Upper lobe of left lung (tissue), 6 donors: ENCODE results near the gene NSL1. TPM values are rescaled to one million over a fixed set of nuclear protein-coding genes. Genes with fewer than 3 reads are reported as not detected.
"Not testable (repeated sequence)": the region's sequence is repeated elsewhere in the genome, so short reads cannot be mapped to it uniquely, and the experiment has no call there.

Experiments
- ATAC-seq, 2 donors: fragments of 200-7000 bp; cut with Tn5 transposase; one replicate each; pipeline ENCODE4 v1.9.1; 2022; ENCODE audit warnings: mild to moderate bottlenecking in 2 of 2, moderate library complexity in 2 of 2; ENCODE audit not compliant: low FRiP score in 2 of 2
- DNase-seq, 2 donors: peaks; one replicate each; pipeline ENCODE4 v3.0.0-alpha.2; 2019 to 2020
- H3K27ac ChIP-seq, 4 donors: fragments of 200-600 bp; sonication (generic); one replicate each; pipeline ENCODE4 v1.5.1; 2016 to 2019
- H3K27me3 ChIP-seq, 4 donors: fragments of 200-600 bp; sonication (generic); one replicate each; pipeline ENCODE4 v1.5.1; 2017 to 2019
- H3K36me3 ChIP-seq, 4 donors: fragments of 200-600 bp; sonication (generic); one replicate each; pipeline ENCODE4 v1.5.1; 2016 to 2019
- H3K4me1 ChIP-seq, 4 donors: fragments of 200-600 bp; sonication (generic); one replicate each; pipeline ENCODE4 v1.5.1; 2018 to 2019
- H3K4me3 ChIP-seq, 4 donors: fragments of 200-600 bp; sonication (generic); one replicate each; pipeline ENCODE4 v1.5.1; 2017 to 2019; ENCODE audit warnings: mild to moderate bottlenecking in 2 of 4, moderate library complexity in 1 of 4
- H3K9me3 ChIP-seq, 4 donors: fragments of 200-600 bp; sonication (generic); one replicate each; pipeline ENCODE4 v1.5.1; 2018 to 2019
- CTCF ChIP-seq, 6 experiments: fragments of 450-650 bp in 4 of 6; fragments of 200-600 bp in 2 of 6; sonication (generic) in 2 of 6; IDR thresholded peaks; one replicate each; pipeline ENCODE4 v1.5.1; 2016 to 2019; ENCODE audit warnings: antibody characterized with exemption in 6 of 6
- EP300 ChIP-seq, 4 donors: sonication (generic); formaldehyde crosslinking; IDR thresholded peaks; one replicate each; pipeline ENCODE4 v1.5.1; 2017; ENCODE audit warnings: antibody characterized with exemption in 4 of 4, control low read depth in 2 of 4
- POLR2A ChIP-seq, 4 donors: fragments of 450-650 bp; IDR thresholded peaks; one replicate each; pipeline ENCODE4 v1.5.1; 2016 to 2017; ENCODE audit warnings: antibody characterized with exemption in 4 of 4, mild to moderate bottlenecking in 2 of 4
- POLR2AphosphoS5 ChIP-seq, 2 donors: sonication (generic); formaldehyde crosslinking; IDR thresholded peaks; one replicate each; pipeline ENCODE4 v1.5.1; 2017; ENCODE audit warnings: antibody characterized with exemption in 2 of 2
- WGBS, 2 donors: methylation state at CpG; one replicate each; pipeline ENCODE4 v1.1.5; 2017 to 2018; 5-methylcytosine and 5-hydroxymethylcytosine counted together
- total RNA-seq, 6 donors: library from RNA; depleted of rRNA in 4 of 6; stranded (reverse); fragments of >200 nt in 4 of 6; gene quantifications; one replicate each; pipeline versions ENCODE4 v1.1.0 to v1.2.1, GENCODE V29; 2016 to 2021
- donor health status: DM: no; HTN: no; CAD: no; lungs with moderate emphysema.
- donor health status: DM: no; HTN: yes; CAD: no; lungs with severe emphysema.

The NSL1 gene
- total RNA-seq, 6 donors from 2014 or later, result 26.5 to 44.5 (median 34.1) TPM

GRCh38 chr1:212775241-212775640, 16.3 kb downstream of the NSL1 start:
- ATAC-seq (no peak), DNase-seq (no peak)
- H3K9me3 ChIP-seq, result peaks cover 0 to 2% (median under 1%) of the 10 kb centered on the region in 4 donors
- H3K27me3 ChIP-seq, result no peaks in the 10 kb centered on the region
- H3K36me3 ChIP-seq, result peaks cover 0 to 10% (median 0%) of the 10 kb centered on the region in 4 donors
- H3K4me1 ChIP-seq, result no peaks in the 10 kb centered on the region
- H3K27ac ChIP-seq, result no peak overlapping the region
- H3K4me3 ChIP-seq, result no peak overlapping the region
- TF ChIP-seq EP300 (IDR thresholded peaks at IDR 0.05) (no peak), POLR2A (IDR thresholded peaks at IDR 0.05) (no peak), CTCF (IDR thresholded peaks at IDR 0.05) (no peak), POLR2AphosphoS5 (IDR thresholded peaks at IDR 0.05) (no peak)

- 66 to 80% methylated on average over 2 of the region's 2 CpGs for WGBS, 2 donors
- no peak overlapping the region for H3K27ac ChIP-seq
- ATAC-seq, result peak in 1 of 2 donors; percentile 54
These were observed 17.0 kb downstream of the NSL1 start for GRCh38 chr1:212774584-212774983.

GRCh38 chr1:212773011-212773410, 18.6 kb downstream of the NSL1 start:
- Histone ChIP-seq H3K27ac (no peak overlapping the region), H3K4me3 (no peak overlapping the region), H3K27me3 (no peaks in the 10 kb centered on the region), H3K4me1 (no peaks in the 10 kb centered on the region), H3K36me3 (peaks cover 0 to 13% (median 1%) of the 10 kb centered on the region in 4 donors), H3K9me3 (peaks cover 15 to 20% (median 15%) of the 10 kb centered on the region in 4 donors)
- no peak for ATAC-seq
- TF ChIP-seq CTCF (IDR thresholded peaks at IDR 0.05) (no peak), POLR2A (IDR thresholded peaks at IDR 0.05) (no peak)
- no peak for DNase-seq
- 97% methylated on average over 2 of the region's 2 CpGs for WGBS, 2 donors

More at GRCh38 chr1:212774584-212774983, 17.0 kb downstream of the NSL1 start:
- no peak overlapping the region for H3K4me3 ChIP-seq
- H3K27me3 ChIP-seq, result no peaks in the 10 kb centered on the region
- TF ChIP-seq CTCF (IDR thresholded peaks at IDR 0.05) (no peak), POLR2AphosphoS5 (IDR thresholded peaks at IDR 0.05) (no peak), POLR2A (IDR thresholded peaks at IDR 0.05) (no peak), EP300 (IDR thresholded peaks at IDR 0.05) (no peak)
- peaks cover 5 to 8% (median 6%) of the 10 kb centered on the region in 4 donors for H3K9me3 ChIP-seq
- no peak for DNase-seq
- H3K36me3 ChIP-seq, result peaks cover 0 to 10% (median 0%) of the 10 kb centered on the region in 4 donors
- no peaks in the 10 kb centered on the region for H3K4me1 ChIP-seq

- Histone ChIP-seq H3K9me3 (peaks cover 15 to 20% (median 15%) of the 10 kb centered on the region in 4 donors), H3K4me1 (no peaks in the 10 kb centered on the region), H3K36me3 (peaks cover 0 to 8% (median 1%) of the 10 kb centered on the region in 4 donors), H3K27ac (no peak overlapping the region), H3K4me3 (no peak overlapping the region), H3K27me3 (no peaks in the 10 kb centered on the region)
- DNase-seq (no peak), ATAC-seq (no peak)
- no peak for TF ChIP-seq CTCF (IDR thresholded peaks at IDR 0.05)
- TF ChIP-seq POLR2A (IDR thresholded peaks at IDR 0.05), result no peak
- no peak for TF ChIP-seq EP300 (IDR thresholded peaks at IDR 0.05)
- TF ChIP-seq POLR2AphosphoS5 (IDR thresholded peaks at IDR 0.05), result no peak
These were observed 20.2 kb downstream of the NSL1 start for GRCh38 chr1:212771341-212771740.

GRCh38 chr1:212769459-212770167, 22.0 kb downstream of the NSL1 start:
- 58 to 68% methylated on average over 1 of the region's 1 CpG for WGBS, 2 donors
- TF ChIP-seq POLR2A (IDR thresholded peaks at IDR 0.05), result no peak
- no peak for TF ChIP-seq EP300 (IDR thresholded peaks at IDR 0.05)
- TF ChIP-seq CTCF (IDR thresholded peaks at IDR 0.05), result no peak
- no peak for TF ChIP-seq POLR2AphosphoS5 (IDR thresholded peaks at IDR 0.05)
- Histone ChIP-seq H3K27me3 (no peaks in the 10 kb centered on the region), H3K4me1 (no peaks in the 10 kb centered on the region), H3K27ac (no peak overlapping the region), H3K36me3 (peaks cover 0 to 12% (median 1%) of the 10 kb centered on the region in 4 donors), H3K4me3 (no peak overlapping the region), H3K9me3 (peaks cover 15 to 20% (median 15%) of the 10 kb centered on the region in 4 donors)
- no peak for ATAC-seq
- no peak for DNase-seq

GRCh38 chr1:212766825-212767224, 24.8 kb downstream of the NSL1 start:
- not testable (repeated sequence) for H3K27me3 ChIP-seq, H3K4me1 ChIP-seq, H3K4me3 ChIP-seq, H3K27ac ChIP-seq, DNase-seq, ATAC-seq
- peaks cover 0 to 15% (median 1%) of the 10 kb centered on the region in 4 donors for H3K36me3 ChIP-seq
- 50 to 97% methylated on average over 2 of the region's 2 CpGs for WGBS, 2 donors
- peaks cover 15 to 20% (median 15%) of the 10 kb centered on the region in 4 donors for H3K9me3 ChIP-seq

- not testable (repeated sequence) for ATAC-seq, H3K27ac ChIP-seq, H3K4me1 ChIP-seq, H3K27me3 ChIP-seq, DNase-seq, H3K4me3 ChIP-seq
- WGBS, 2 donors, result 100% methylated on average over 1 of the region's 1 CpG; no CpG with 5 or more reads in 1 of the 2 donors
- H3K9me3 ChIP-seq, result peaks cover 10 to 14% (median 12%) of the 10 kb centered on the region in 4 donors
- H3K36me3 ChIP-seq, result peaks cover 0 to 18% (median 1%) of the 10 kb centered on the region in 4 donors
These were observed 26.8 kb downstream of the NSL1 start for GRCh38 chr1:212764718-212765281.
